Activated gamma-delta T cell treated with anti-CD3 and anti-CD28 coated beads, Interleukin-2, amount 50 U/mL, for 16 hours (primary cell): ENCODE results near the gene NR6A1.

ENCODE experiments used
- DNase-seq: peaks from one replicate; pipeline ENCODE4 v3.0.0-alpha.2; 2020; ENCODE audit warnings: low read depth

Gene NR6A1

DNA sequence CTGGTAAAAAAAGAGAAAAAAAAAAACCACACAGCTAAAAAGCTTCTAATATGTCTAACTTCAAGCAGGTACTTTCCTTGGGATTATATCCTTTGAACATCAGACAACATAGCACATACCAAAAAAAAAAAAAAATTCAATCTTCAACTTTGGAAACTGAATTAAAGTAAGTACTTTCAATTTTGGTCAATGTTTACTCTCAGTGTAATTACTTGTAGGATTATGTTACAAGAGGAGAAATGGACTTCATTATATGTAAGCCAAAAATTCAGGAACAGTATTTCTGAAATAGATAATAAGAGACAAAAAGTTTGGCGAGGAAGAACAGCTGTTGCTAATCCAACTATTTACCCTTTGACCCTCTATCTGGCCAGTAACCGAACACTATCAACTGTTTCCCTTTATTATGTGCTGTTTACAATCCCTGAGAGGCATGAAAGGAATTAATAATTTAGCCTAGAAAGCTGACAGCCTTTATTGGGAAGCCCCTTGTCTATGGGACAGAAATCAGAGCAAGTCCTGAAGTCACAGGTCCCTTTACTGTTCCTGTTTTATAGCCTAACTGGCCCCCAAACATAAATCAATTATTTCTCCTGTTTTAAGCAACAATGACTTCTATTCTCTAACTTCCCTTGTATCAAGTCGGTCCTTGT is 46.6 kb downstream of the NR6A1 start:
- no peak for DNase-seq

DNA sequence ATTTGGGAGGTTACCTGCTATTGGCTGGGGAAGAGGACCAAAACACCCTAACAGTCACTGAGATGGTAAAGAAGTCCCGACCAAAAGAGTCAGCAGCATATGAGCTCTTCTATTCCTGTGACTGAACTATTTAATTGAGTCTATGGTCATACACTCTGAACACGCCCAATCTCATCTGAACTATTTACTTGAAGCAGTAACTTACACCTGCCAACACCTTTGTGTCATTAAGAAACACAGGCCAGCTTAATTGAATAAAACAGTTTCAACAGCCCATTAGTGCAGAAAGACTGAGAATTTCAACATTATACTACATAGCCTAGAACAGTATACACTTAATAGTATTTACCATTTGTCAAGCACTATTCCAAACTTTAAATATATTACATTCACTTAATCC is 47.8 kb downstream of the NR6A1 start:
- DNase-seq: no peak

DNA sequence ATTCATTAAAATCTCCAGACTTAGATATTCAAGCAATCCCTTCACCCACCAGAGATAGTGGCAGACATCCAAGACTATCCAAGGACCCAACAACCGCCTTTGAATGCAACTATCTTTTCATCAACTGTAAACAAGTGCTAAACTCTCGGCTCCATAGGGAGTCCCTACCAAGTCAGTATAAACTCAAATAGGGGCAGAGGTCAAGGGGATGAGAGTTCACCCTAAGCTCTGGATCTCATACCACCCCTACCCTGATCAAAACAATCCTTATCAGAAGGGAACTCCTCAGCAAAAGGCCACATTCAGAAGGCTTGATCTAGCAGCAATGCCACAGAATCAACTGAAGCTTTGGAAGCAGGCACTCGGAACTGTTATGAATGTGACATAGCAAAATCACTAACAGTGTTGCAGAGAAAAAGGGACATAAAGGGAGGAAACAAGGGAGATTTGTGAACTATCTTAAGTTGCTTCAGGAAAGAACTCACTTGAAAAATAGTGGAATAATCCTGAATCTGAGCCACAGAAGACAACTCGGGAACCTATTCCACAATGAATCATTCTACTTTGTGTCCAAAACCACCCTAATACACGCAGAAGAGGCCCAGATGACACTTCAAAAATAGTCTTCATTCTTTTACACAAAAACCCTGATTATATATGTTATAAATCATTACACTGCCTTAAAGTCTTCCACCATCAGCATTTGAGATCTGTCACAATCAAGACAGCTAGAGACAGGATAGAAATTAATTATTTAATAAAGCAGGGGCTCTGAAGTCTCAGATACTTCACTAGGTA is 49.8 kb downstream of the NR6A1 start:
- no peak for DNase-seq

- DNase-seq: no peak
Measured at GRCh38 chr9:124720429-124721108, 50.5 kb downstream of the NR6A1 start.

GRCh38 chr9:124718928-124719327 is 52.2 kb downstream of the NR6A1 start:
- no peak for DNase-seq

GRCh38 chr9:124717597-124717996 is 53.5 kb downstream of the NR6A1 start:
- DNase-seq: no peak

- DNase-seq: no peak
Measured at GRCh38 chr9:124716808-124717207, 54.3 kb downstream of the NR6A1 start.

DNA sequence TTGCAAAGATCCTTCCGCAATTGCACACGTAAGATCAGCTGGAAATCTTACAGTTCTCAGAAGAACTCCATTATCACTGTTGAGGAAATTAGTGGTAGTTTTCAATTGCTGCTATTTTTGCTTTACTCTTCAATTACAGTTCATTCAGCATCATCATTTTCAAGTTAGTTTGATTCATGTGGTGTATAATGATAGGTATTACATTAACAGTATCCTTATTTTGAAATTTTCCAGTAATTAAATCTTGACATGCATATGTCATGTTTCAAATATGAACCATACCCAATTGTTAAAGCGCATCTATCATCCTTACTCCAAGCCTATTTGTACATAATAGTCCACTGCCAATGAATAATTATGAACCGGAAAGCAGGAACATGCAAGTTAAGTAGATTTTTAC is 60.3 kb downstream of the NR6A1 start:
- no peak for DNase-seq

GRCh38 chr9:124709292-124709690 is 61.8 kb downstream of the NR6A1 start:
- DNase-seq: no peak

DNA sequence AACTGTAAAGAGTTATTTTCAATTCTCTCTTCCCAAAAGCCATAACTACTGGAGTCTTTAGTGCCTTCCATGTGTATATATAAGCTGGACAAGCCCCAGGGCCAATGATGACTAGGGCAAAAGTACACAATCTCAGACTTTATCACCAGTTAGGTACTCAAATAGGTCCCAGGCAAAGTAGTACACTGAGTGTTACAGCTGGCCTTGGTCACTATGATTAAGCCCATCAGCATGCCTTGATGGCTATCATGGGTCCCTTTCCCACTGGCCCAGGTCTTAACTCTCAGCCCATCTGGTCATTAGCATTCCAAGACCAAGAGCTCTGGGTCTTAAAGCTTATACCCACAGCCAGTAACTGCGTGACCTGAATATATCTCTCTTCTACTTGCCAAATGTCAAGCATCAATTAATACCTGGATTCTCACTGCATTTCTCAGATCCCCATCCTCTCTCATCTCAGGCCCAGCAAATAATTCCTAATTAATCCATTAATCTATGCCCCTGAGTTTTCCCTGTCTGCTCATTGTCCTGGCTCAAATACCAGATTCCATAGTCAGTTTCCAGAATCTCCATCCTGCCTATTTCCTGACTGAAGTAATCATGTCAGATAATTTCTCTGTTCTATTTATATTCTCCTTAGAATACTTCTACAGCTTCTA is 62.3 kb downstream of the NR6A1 start:
- no peak for DNase-seq

- DNase-seq: no peak
Measured at GRCh38 chr9:124708074-124708473, 63.0 kb downstream of the NR6A1 start.

DNA sequence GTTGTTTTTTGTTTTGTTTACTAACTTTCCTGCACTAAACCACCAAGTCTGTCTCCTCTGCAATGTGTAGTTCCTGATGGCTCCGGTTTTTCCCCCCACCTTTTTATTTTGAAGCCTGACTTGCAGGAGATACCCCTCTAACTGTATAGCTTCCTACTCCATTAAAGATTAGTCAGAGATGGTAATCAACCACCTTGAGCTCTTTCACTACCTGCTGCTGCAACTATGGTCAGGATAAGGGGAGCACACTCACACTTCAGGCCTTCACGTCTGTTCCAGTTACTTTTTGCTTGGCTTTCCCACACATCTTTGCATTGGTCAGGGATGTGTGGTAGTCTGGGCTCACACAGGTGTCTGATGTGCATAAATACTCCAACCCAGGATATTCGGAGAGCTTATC is 63.4 kb downstream of the NR6A1 start:
- DNase-seq: no peak

DNA sequence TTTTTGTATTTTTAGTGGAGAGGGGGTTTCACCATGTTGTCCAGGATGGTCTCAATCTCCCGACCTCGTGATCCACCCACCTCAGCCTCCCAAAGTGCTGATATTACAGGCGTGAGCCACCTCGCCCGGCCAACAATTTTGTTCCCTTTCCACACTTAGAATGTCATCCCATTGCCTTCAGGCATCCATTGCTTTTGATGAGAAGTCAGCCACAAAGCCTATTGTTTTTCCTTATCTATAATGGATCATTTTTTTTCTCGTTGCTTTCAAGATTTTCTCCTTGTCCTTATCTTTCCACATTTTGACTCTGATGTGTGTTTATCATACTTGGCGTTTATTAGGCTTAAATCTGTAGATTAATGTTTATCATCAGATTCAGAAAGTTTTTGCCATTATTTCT is 64.4 kb downstream of the NR6A1 start:
- no peak for DNase-seq

GRCh38 chr9:124699575-124699974 is 71.5 kb downstream of the NR6A1 start:
- DNase-seq: no peak

DNA sequence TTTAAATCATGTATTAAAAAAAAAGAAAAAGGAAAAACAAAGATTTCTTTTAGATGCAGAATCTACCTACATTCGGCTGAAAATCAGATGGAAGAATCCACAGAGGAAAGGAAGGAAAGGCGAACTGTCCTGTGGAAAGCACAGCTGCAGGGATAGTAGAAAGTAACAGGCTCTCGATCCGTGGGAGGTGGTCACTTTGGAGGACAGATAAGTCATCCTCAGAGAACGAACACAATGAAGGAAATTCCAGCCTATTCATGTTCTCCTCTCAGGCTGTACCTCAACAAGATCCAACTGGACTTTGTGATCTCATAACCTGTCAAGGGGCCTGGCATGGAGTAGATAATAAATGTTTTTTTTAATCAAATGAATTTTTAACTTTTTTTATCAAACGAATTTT is 72.8 kb downstream of the NR6A1 start:
- no peak for DNase-seq

DNA sequence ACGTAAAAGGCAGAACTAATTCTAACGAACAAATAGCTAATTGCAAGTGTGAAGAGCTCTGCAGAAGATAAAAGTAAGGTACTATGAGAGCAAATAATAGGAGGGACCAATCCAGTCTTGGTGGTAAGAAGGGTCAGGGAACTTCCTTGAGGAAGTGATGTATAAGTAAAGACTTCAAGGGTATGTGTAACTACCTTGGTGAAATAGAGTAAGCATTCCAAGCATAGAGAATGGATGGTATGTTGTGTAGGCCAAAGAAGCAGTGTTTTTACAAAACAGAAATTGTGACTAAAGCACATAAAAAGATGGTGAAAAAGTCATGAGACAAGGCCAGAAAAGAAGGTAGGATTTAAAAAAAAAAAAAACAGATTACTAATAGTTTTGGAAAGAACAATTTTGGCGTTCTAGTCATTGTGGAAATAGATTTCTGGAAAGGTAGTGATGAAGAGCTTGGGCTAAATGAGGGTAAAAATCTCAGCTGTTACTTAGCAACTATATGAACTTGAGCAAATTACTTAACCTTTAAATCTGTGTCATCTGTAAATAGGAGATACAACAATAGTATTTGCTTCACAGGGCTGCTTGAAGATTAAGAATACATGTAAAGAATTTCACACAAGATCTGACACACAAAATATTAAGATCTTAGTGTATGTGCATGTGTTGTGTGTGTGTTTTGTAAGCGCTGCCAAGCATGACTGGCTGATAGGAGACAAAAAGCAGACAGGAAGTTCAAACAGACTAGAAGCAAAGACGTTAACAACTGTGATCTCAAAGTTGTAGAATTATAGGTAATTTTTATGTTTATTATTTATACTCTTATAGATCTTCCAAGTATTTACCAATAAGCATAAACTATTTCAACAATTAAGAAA is 73.5 kb downstream of the NR6A1 start:
- no peak for DNase-seq

DNA sequence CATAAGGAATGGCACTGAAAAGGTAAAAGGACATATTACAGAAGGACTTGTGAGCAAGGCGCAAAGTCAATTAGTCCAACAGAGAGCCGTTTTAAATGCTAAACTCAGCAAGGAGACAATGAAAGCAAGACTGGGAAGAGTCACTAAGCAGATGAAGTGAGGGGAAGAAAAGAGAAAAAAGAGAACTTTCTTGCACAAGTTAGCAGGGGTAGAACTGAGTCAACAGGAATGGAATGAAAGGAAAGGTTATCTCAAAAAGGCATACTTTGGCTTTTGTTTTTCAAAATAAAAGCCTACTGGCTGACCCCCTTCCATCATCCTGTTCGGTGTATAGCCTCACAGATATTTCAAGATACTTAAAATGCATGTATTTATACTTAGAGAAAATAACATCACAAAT is 75.0 kb downstream of the NR6A1 start:
- no peak for DNase-seq

DNA sequence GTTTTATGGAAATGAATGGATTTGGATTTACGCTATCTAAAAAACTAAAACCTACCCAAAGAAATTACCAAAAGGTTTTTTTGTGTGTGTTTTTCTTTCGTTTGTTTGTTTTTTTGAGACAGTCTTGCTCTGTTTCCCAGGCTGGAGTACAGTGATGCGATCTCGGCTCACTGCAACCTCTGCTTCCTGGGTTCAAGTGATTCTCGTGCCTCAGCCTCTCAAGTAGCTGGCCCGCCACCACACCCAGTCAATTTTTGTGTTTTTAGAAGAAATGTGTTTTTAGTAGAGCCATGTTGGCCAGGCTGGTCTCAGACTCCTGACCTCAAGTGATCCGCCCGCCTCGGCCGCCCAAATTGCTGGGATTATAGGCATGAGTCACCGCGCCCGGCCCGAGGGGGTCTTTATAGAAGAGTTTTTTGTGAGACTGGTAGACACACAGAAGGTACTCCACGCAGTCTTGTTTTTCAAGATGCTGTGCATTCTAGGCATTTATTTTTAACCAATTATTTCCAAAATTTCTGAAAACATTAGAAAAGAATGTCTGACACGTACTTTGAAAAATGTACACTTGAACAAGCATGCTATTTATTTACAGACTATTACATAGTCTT is 75.7 kb downstream of the NR6A1 start:
- no peak for DNase-seq

GRCh38 chr9:124694414-124695279 is 76.5 kb downstream of the NR6A1 start:
- DNase-seq: no peak

- no peak for DNase-seq
Measured at GRCh38 chr9:124693403-124693802, 77.7 kb downstream of the NR6A1 start.
